NCI-H2227 (cell line): Measurements from ENCODE around the gene FAT1.
"Not testable (repeated sequence)": the region's sequence is repeated elsewhere in the genome, so short reads cannot be mapped to it uniquely, and the experiment has no call there.

Source experiments
- DNase-seq: peaks from one replicate; lab custom pipeline; 2025; ENCODE audit not compliant: unreplicated experiment; lab: John Stamatoyannopoulos, UW

FAT1 gene

GRCh38 chr4:186699298-186699697 is 24.4 kb downstream of the FAT1 start:
- DNase-seq: no peak

- no peak for DNase-seq
These were observed 25.1 kb downstream of the FAT1 start for GRCh38 chr4:186698525-186698924.

GRCh38 chr4:186698028-186698427 is 25.6 kb downstream of the FAT1 start:
- no peak for DNase-seq

- DNase-seq: no peak
These were observed 28.3 kb downstream of the FAT1 start for GRCh38 chr4:186695392-186695791.

GRCh38 chr4:186693894-186694293 is 29.8 kb downstream of the FAT1 start:
- DNase-seq: no peak

GRCh38 chr4:186693159-186693815 is 30.4 kb downstream of the FAT1 start:
- no peak for DNase-seq

- no peak for DNase-seq
These were observed 32.3 kb downstream of the FAT1 start for GRCh38 chr4:186691396-186691795.

DNA sequence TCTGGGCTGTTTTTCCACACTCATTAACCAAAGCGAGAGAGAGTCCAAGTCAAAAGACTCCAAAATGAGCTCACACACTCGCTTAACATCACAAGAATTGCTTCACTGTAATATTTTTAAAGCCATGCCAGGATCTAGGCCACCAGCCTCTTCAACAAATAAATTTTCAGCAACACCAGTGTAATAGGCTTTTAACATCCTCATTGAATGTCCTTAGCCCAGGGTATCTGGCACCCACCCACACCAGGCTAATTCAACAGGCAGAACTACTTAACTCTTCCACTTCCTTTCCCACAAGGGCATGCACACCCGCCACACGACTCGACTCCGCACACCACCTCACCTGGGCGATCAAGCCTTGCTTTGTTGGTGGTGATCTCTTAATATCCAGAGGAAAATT is 34.2 kb downstream of the FAT1 start:
- no peak for DNase-seq

- no peak for DNase-seq
These were observed 35.3 kb downstream of the FAT1 start for GRCh38 chr4:186688150-186688943.

GRCh38 chr4:186687265-186687664 is 36.4 kb downstream of the FAT1 start:
- DNase-seq: no peak

GRCh38 chr4:186685767-186686183 is 37.9 kb downstream of the FAT1 start:
- no peak for DNase-seq

GRCh38 chr4:186684889-186685309 is 38.8 kb downstream of the FAT1 start:
- no peak for DNase-seq

GRCh38 chr4:186684220-186684619 is 39.4 kb downstream of the FAT1 start:
- DNase-seq: no peak

GRCh38 chr4:186680641-186681040 is 43.0 kb downstream of the FAT1 start:
- no peak for DNase-seq

DNA sequence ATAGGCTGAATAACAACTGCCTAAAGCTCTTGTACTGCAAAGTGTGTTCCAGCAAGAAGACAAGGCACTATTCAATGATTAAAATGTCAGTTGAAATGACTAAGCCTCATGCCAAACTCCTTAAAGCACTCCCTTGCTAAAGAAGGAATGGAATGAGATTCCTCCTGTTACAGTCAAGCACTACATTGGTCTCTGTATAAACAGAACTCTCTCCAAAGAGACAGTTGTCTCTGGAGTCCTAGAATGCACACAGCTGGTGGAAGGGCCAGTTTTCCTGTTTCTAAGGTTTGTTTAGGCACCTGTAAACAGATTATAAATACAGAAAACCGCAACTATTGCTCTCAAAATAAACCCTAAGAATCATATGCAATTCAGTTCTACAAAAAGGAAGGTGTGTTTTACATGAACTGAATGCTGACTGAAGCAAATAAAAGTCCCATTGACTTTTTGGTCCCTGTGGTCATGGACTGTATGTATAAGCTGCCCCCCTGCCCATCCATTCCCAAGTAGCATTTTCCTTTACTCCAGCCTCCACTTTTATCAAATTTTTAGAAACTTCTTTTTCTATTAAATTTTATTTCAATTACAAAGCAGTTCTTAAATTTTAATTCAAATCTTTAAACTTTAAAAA is 47.0 kb downstream of the FAT1 start:
- DNase-seq: no peak

DNA sequence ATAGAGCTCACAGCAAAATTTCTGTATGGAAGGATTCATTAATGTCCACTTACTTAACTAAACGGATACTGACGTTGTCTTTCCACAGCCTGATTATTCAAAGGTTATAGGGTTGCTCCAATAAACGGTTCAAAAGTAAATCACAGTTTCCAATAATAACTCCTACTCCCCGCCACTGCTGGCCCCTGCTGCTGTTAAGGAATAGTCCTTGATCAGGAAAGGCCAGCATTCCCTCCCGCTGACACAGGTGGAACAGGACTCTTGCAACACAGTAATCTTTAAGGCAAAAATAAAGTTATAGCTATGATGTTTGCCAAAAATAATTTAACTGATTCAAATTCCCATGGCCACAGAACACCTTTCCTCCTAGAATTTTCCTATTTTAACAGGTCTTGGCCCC is 53.9 kb downstream of the FAT1 start:
- DNase-seq: no peak

DNA sequence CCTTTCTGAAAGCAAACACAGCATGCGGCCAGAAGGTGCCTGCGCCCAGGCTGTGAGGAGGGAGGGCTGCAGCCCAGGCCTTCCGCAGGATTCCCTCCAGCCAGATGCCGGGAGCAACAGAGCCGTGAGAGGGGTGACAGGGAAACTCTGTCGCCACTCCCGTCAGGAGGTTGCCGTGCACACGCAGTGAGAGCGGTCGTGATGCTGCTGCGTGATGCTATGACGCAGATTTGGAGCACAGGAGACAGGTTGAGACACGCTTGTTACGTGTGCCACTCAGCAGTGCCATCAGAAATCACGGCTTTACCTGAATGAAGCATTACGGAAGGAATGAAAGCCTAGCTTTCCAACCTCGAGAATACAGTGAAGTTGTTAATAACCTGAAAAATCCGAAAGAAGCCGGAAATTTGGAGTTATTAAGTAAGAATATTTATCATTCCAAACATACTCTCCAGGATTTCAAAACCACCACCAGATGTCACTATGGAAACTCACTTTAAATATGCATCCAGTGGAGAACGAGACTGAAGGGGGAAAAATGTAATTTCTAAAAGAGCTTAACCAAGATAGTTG is 54.4 kb downstream of the FAT1 start:
- DNase-seq: no peak

- no peak for DNase-seq
These were observed 56.9 kb downstream of the FAT1 start for GRCh38 chr4:186666750-186667149.

- no peak for DNase-seq
These were observed 57.4 kb downstream of the FAT1 start for GRCh38 chr4:186666252-186666651.

- DNase-seq: no peak
These were observed 63.3 kb downstream of the FAT1 start for GRCh38 chr4:186660403-186660802.

- no peak for DNase-seq
These were observed 63.7 kb downstream of the FAT1 start for GRCh38 chr4:186659935-186660334.

DNA sequence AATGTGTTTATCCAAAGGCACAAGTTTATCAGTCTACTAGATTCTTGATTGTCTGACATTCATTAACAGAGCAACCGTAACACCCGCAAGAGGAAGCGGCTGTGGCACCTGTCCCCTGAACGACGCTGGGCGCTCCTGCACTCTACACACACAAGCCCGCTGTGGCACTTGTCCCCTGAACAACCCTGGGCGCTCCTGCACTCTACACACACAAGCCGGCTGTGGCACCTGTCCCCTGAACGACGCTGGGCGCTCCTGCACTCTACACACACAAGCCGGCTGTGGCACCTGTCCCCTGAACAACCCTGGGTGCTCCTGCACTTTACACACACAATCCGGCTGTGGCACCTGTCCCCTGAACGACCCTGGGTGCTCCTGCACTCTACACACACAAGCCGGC is 64.2 kb downstream of the FAT1 start:
- not testable (repeated sequence) for DNase-seq
